ENCODE measurements around the gene DYNC2H1. TPM values are rescaled to one million over a fixed set of nuclear protein-coding genes. Genes with fewer than 3 reads are reported as not detected.

The DYNC2H1 gene
- polyA plus RNA-seq, 1 donor (not counting 4 experiments of a cell fraction or from before 2014, with no cell fraction given): 18.5 TPM

- no peak overlapping the region for H3K27ac ChIP-seq (ENCODE audit: control insufficient read depth, insufficient read depth, low read length)
- H4K20me1 ChIP-seq (ENCODE audit: control insufficient read depth, extremely low read depth, insufficient read depth, low read length): no peaks in the 10 kb centered on the region
- H3K9me3 ChIP-seq (ENCODE audit: control insufficient read depth, low read depth, low read length): no peaks in the 10 kb centered on the region
- FAIRE-seq: no peak
- no peak for TF ChIP-seq CTCF (optimal IDR thresholded peaks at IDR 0.05 in 1 of 3, IDR thresholded peaks at IDR 0.05 in 1 of 3, conservative IDR thresholded peaks at IDR 0.05 in 1 of 3; ENCODE audit: extremely low read depth in 1 of 3, insufficient read depth in 2 of 3, low read length in 3 of 3)
- TF ChIP-seq EZH2 (IDR thresholded peaks at IDR 0.05; ENCODE audit: low read length): no peak
- H3K9ac ChIP-seq (ENCODE audit: control insufficient read depth, extremely low read depth, insufficient read depth, low read length): no peak overlapping the region
- no peaks in the 10 kb centered on the region for H3K9me1 ChIP-seq (ENCODE audit: control insufficient read depth, extremely low read depth, insufficient read depth, low read length)
- no peak overlapping the region for H3K4me2 ChIP-seq (ENCODE audit: control insufficient read depth, extremely low read depth, insufficient read depth, low read depth, low read length)
- no peak overlapping the region for H3K4me3 ChIP-seq (ENCODE audit: control insufficient read depth in 2 of 3, extremely low read depth in 1 of 3, insufficient read depth in 2 of 3, low read depth in 1 of 3, low read length in 3 of 3)
- dilution Hi-C loops (cut with MboI; ENCODE audit: extremely low pct_ligation_motif_present, low sequenced_read_pairs): no loop called here
- no peaks in the 10 kb centered on the region for H3K27me3 ChIP-seq (ENCODE audit: control insufficient read depth, extremely low read depth, insufficient read depth, low read length)
- H3K36me3 ChIP-seq (ENCODE audit: control insufficient read depth in 2 of 2, extremely low read depth in 1 of 2, insufficient read depth in 2 of 2, low read length in 2 of 2): peaks cover 5 to 19% of the 10 kb centered on the region in 2 experiments
- H3K79me2 ChIP-seq (ENCODE audit: control insufficient read depth, insufficient read depth, low read length): peaks cover 2% of the 10 kb centered on the region
- no peak for DNase-seq (ENCODE audit: low read depth, low spot score)
- H2AFZ ChIP-seq (ENCODE audit: control insufficient read depth, low read length): no peak overlapping the region
- H3K4me1 ChIP-seq (ENCODE audit: control insufficient read depth, extremely low read depth, insufficient read depth, low read length): no peaks in the 10 kb centered on the region
These were observed 47.6 kb upstream of the DYNC2H1 start for GRCh38 chr11:103061656-103062055.

- TF ChIP-seq CTCF (optimal IDR thresholded peaks at IDR 0.05 in 1 of 3, IDR thresholded peaks at IDR 0.05 in 1 of 3, conservative IDR thresholded peaks at IDR 0.05 in 1 of 3; ENCODE audit: extremely low read depth in 1 of 3, insufficient read depth in 2 of 3, low read length in 3 of 3) (no peak), EZH2 (IDR thresholded peaks at IDR 0.05; ENCODE audit: low read length) (no peak)
- H4K20me1 ChIP-seq (ENCODE audit: control insufficient read depth, extremely low read depth, insufficient read depth, low read length): no peaks in the 10 kb centered on the region
- no peak overlapping the region for H2AFZ ChIP-seq (ENCODE audit: control insufficient read depth, low read length)
- no peak overlapping the region for H3K4me3 ChIP-seq (ENCODE audit: control insufficient read depth in 2 of 3, extremely low read depth in 1 of 3, insufficient read depth in 2 of 3, low read depth in 1 of 3, low read length in 3 of 3)
- no peaks in the 10 kb centered on the region for H3K4me1 ChIP-seq (ENCODE audit: control insufficient read depth, extremely low read depth, insufficient read depth, low read length)
- no peak overlapping the region for H3K4me2 ChIP-seq (ENCODE audit: control insufficient read depth, extremely low read depth, insufficient read depth, low read depth, low read length)
- no peaks in the 10 kb centered on the region for H3K9me1 ChIP-seq (ENCODE audit: control insufficient read depth, extremely low read depth, insufficient read depth, low read length)
- FAIRE-seq: peak; percentile 49
- no peak for DNase-seq (ENCODE audit: low read depth, low spot score)
- H3K27ac ChIP-seq (ENCODE audit: control insufficient read depth, insufficient read depth, low read length): no peak overlapping the region
- peaks cover 51% of the 10 kb centered on the region for H3K79me2 ChIP-seq (ENCODE audit: control insufficient read depth, insufficient read depth, low read length)
- dilution Hi-C loops (cut with MboI; ENCODE audit: extremely low pct_ligation_motif_present, low sequenced_read_pairs): no loop called here
- no peak overlapping the region for H3K9ac ChIP-seq (ENCODE audit: control insufficient read depth, extremely low read depth, insufficient read depth, low read length)
- no peaks in the 10 kb centered on the region for H3K9me3 ChIP-seq (ENCODE audit: control insufficient read depth, low read depth, low read length)
- H3K27me3 ChIP-seq (ENCODE audit: control insufficient read depth, extremely low read depth, insufficient read depth, low read length): no peaks in the 10 kb centered on the region
- H3K36me3 ChIP-seq (ENCODE audit: control insufficient read depth in 2 of 2, extremely low read depth in 1 of 2, insufficient read depth in 2 of 2, low read length in 2 of 2): peaks cover 7 to 21% of the 10 kb centered on the region in 2 experiments
These were observed 42.1 kb upstream of the DYNC2H1 start for GRCh38 chr11:103067118-103067517.
